NT2/D1 (cell line): ENCODE results near the gene SMTNL1.
A peak's percentile ranks its signal among the peaks of the same experiment; 100 is the strongest.

ENCODE experiments used
- DNase-seq: peaks from one replicate; pipeline ENCODE4 v3.0.0-alpha.2; 2011; ENCODE audit warnings: low read depth, low spot score
- H3K27me3 ChIP-seq: 2 replicates; pipeline ENCODE4 v1.6.0; 2011; ENCODE audit warnings: mild to moderate bottlenecking; ENCODE audit not compliant: insufficient read length, insufficient read depth
- H3K36me3 ChIP-seq: 2 replicates; pipeline ENCODE4 v1.6.1; 2011; ENCODE audit warnings: mild to moderate bottlenecking, low read length, mixed read lengths; ENCODE audit not compliant: insufficient read depth, insufficient read length
- H3K4me1 ChIP-seq: 2 replicates; pipeline ENCODE4 v1.5.1; 2011; ENCODE audit not compliant: insufficient read depth, insufficient read length
- H3K4me3 ChIP-seq: 2 replicates; pipeline ENCODE4 v1.5.1; 2011; ENCODE audit warnings: low read depth; ENCODE audit not compliant: insufficient read length
- H3K9ac ChIP-seq: 2 replicates; pipeline ENCODE4 v1.6.0; 2011; ENCODE audit warnings: low read depth; ENCODE audit not compliant: insufficient read length
- H3K9me3 ChIP-seq: 2 replicates; pipeline ENCODE4 v1.5.1; 2011; ENCODE audit warnings: mild to moderate bottlenecking, low read length; ENCODE audit not compliant: insufficient read depth
- SUZ12 ChIP-seq: IDR thresholded peaks from 2 replicates; pipeline ENCODE4 v1.6.1; 2011; ENCODE audit not compliant: insufficient read length, insufficient read depth; ENCODE audit errors: extremely low read depth
- YY1 ChIP-seq: IDR thresholded peaks from 2 replicates; pipeline ENCODE4 v1.6.1; 2011; ENCODE audit not compliant: insufficient read length, insufficient read depth
- ZNF274 ChIP-seq: IDR thresholded peaks from 2 replicates; pipeline ENCODE4 v1.6.1; 2011; ENCODE audit warnings: mild to moderate bottlenecking, low read depth, low read length

SMTNL1 gene

GRCh38 chr11:57539342-57539741 is 1.9 kb downstream of the SMTNL1 start:
- Histone ChIP-seq H3K9ac (no peak overlapping the region), H3K4me3 (no peak overlapping the region), H3K36me3 (no peaks in the 10 kb centered on the region), H3K9me3 (no peaks in the 10 kb centered on the region), H3K27me3 (no peaks in the 10 kb centered on the region), H3K4me1 (peaks cover 10% of the 10 kb centered on the region)
- TF ChIP-seq YY1 (no peak), SUZ12 (no peak)
- no peak for DNase-seq

- H3K9me3 ChIP-seq = no peaks in the 10 kb centered on the region
- no peak overlapping the region for H3K4me3 ChIP-seq
- H3K4me1 ChIP-seq = peaks cover 10% of the 10 kb centered on the region
- H3K9ac ChIP-seq = no peak overlapping the region
- TF ChIP-seq YY1 (no peak), SUZ12 (no peak)
- no peak for DNase-seq
- H3K36me3 ChIP-seq = no peaks in the 10 kb centered on the region
- H3K27me3 ChIP-seq = no peaks in the 10 kb centered on the region
These were observed 3.8 kb downstream of the SMTNL1 start for GRCh38 chr11:57541169-57541568.

GRCh38 chr11:57542582-57542981 is 5.2 kb downstream of the SMTNL1 start:
- Histone ChIP-seq H3K9me3 (no peaks in the 10 kb centered on the region), H3K9ac (no peak overlapping the region), H3K4me3 (no peak overlapping the region), H3K4me1 (peaks cover 11% of the 10 kb centered on the region), H3K36me3 (no peaks in the 10 kb centered on the region), H3K27me3 (no peaks in the 10 kb centered on the region)
- no peak for TF ChIP-seq SUZ12
- DNase-seq = no peak

- TF ChIP-seq SUZ12 = no peak
- TF ChIP-seq ZNF274 = no peak
- TF ChIP-seq YY1 = no peak
- Histone ChIP-seq H3K9me3 (no peaks in the 10 kb centered on the region), H3K27me3 (no peaks in the 10 kb centered on the region), H3K4me3 (no peak overlapping the region), H3K36me3 (no peaks in the 10 kb centered on the region), H3K4me1 (peaks cover 12% of the 10 kb centered on the region), H3K9ac (peak overlapping the region; percentile 18)
- no peak for DNase-seq
These were observed 6.2 kb downstream of the SMTNL1 start for GRCh38 chr11:57543593-57543992.

GRCh38 chr11:57544566-57544965 is 7.2 kb downstream of the SMTNL1 start:
- H3K36me3 ChIP-seq = no peaks in the 10 kb centered on the region
- H3K4me3 ChIP-seq = no peak overlapping the region
- H3K4me1 ChIP-seq = peaks cover 12% of the 10 kb centered on the region
- no peak for TF ChIP-seq SUZ12
- no peak for TF ChIP-seq YY1
- no peak for TF ChIP-seq ZNF274
- DNase-seq = no peak
- no peak overlapping the region for H3K9ac ChIP-seq
- H3K27me3 ChIP-seq = no peaks in the 10 kb centered on the region
- H3K9me3 ChIP-seq = no peaks in the 10 kb centered on the region

GRCh38 chr11:57545883-57546282 is 8.5 kb downstream of the SMTNL1 start:
- no peaks in the 10 kb centered on the region for H3K27me3 ChIP-seq
- H3K9ac ChIP-seq = no peak overlapping the region
- TF ChIP-seq SUZ12 = no peak
- TF ChIP-seq ZNF274 = no peak
- TF ChIP-seq YY1 = no peak
- peaks cover 12% of the 10 kb centered on the region for H3K4me1 ChIP-seq
- H3K36me3 ChIP-seq = no peaks in the 10 kb centered on the region
- no peaks in the 10 kb centered on the region for H3K9me3 ChIP-seq
- no peak overlapping the region for H3K4me3 ChIP-seq
- DNase-seq = no peak

- Histone ChIP-seq H3K9me3 (no peaks in the 10 kb centered on the region), H3K36me3 (no peaks in the 10 kb centered on the region), H3K27me3 (no peaks in the 10 kb centered on the region), H3K9ac (no peak overlapping the region), H3K4me1 (peaks cover 12% of the 10 kb centered on the region), H3K4me3 (no peak overlapping the region)
- TF ChIP-seq YY1 = no peak
- no peak for TF ChIP-seq SUZ12
- no peak for TF ChIP-seq ZNF274
- no peak for DNase-seq
These were observed 9.1 kb downstream of the SMTNL1 start for GRCh38 chr11:57546451-57546850.

GRCh38 chr11:57546869-57547475 is 9.6 kb downstream of the SMTNL1 start:
- no peak for TF ChIP-seq YY1
- TF ChIP-seq ZNF274 = no peak
- TF ChIP-seq SUZ12 = no peak
- Histone ChIP-seq H3K27me3 (no peaks in the 10 kb centered on the region), H3K4me3 (no peak overlapping the region), H3K4me1 (peaks cover 12% of the 10 kb centered on the region), H3K9me3 (no peaks in the 10 kb centered on the region), H3K9ac (no peak overlapping the region), H3K36me3 (peaks cover 1% of the 10 kb centered on the region)
- no peak for DNase-seq
